ENCODE data around the gene ATF4.

The ATF4 gene

DNA sequence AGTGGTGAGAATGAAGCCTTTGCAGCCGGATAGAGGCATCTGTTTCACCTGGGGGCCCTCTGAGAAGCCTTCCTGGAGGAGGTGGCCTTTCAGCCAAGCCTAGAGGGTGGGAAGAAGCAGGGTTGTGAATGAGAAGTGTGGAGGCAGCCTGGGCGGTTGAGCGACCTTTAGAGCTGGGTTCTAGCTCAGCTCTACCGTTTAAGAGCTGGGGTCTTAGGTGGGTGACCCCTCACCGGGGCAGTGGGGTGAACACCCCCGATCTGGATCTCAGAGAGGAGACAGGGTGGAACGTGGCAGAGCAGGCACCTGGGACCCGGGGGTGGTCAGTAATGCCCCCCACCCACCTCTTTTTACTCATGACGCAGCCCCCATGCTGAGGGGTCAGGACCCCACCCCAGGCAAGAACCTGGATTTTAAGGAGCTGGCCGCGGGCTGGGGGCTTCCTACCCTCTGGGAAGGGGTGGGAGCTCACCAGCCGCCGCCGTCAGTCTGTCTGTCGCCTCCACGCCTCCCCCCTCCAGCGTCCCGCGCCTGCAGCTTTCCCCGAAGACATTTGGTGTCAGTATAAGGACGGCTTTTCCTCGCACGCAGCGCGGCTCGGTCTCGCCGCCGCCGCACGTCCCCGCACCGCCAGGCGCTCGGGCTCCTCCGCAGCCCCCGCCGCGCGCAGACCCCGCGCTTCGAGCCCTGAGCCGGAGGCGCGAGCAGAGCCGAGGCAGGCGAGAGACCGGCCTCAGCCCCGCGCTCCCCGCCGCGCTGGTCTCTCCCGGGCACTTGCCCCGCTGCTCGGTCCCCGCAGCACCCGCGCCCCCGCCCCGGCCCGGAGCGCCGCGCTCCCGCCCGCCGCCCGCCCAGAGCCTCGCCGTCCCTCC, 36.8 kb downstream of the ATF4 start:
- H3K4me3 ChIP-seq (ENCODE audit: low read depth, low read length), result no peak overlapping the region

DNA sequence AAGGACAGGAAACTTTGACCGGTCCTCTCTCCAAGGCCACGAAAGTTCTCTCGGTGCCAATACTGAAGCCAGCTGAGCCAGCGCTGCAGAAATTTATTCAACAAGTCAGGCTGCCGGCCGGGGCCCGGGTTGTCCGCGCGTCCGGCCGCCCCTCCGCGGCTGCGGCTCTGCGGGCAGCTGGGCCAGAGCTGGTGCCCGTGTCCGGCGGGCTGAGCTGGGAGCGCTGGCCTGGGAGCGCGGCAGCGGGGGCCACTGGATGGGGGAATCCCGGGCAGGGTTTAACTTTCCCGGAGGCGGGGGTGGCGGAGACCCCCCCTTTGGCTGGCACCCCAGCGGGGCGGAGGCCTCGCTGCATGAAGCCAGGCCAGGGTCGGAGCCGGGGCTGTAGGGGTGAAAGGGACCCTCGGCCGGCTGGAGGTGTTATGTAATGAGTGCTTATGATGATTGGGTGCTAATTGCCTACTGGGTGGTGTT, 37.9 kb downstream of the ATF4 start:
- H3K4me3 ChIP-seq (ENCODE audit: low read depth, low read length), result no peak overlapping the region

DNA sequence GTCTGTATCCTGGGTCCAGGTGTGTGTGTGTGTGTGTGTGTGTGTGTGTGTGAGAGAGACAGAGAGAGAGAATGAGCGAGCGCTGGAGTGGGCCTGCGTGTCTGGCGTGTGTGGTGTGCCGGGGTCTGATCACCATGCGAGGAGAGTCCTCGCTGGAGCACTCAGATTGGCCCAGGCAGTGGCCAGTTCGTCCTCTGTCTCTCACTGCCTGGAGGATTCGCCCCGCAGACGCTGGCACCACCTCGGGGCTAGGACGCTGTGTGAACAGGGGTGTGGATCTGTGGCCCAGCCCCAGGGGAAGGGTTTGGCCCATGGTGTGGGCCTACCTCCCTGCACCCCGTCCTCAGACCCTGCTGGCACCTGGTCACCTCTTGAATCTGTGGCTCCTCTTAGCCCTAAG, 38.6 kb downstream of the ATF4 start:
- H3K4me3 ChIP-seq (ENCODE audit: low read depth, low read length), result no peak overlapping the region

DNA sequence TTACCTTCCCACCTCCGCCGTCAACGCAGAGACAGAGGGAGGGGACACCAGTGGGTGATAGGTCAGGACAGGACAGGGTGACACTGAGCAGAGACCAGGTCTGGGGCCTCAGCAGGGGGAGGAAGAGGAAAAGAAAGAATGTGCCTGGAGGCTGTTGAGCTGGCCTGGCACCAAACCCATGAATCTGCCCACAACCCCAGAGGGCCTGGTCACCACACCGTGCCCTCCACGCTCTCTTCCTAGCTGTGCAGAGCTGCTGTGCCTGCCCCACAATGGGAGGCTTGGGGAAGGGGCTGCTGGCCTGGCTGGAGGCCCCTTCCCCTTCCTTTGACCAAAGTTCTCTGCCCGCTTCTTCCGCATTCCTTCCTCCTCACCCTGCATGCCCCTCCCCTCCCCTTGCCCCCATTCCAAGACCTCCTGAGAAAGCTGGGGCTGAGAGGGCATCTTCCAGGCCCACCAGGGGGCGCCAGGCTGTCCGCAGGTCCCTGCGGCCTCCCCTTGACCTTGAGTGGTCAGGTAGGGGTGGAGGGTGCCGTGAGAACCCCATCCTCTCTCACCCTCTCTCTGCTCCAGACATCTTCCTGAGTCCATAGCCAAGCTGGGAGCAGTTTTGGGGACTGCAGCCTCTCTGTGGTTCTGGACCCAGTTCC, 39.2 kb downstream of the ATF4 start:
- H3K4me3 ChIP-seq (ENCODE audit: low read depth, low read length), result no peak overlapping the region

DNA sequence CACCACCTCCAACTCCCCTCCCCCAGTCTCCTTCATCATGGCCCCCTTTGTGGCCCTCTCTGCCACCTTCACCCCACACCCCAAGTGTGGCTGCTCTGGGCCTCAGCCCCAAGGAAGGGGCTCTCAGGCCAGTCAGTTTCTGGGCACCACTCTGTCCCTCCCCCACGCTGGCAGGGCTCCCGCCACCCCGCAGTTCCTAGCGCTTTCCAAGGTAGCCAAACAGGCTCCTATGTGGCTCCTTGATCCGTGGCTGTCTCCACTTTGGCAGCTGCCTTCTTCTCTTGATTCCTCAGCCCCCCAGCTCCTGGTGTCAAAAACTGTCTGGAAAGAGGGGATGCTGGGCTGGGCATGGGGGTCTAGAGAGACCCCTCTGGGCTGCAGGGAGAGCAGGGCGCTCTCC, 39.8 kb downstream of the ATF4 start:
- no peak overlapping the region for H3K4me3 ChIP-seq (ENCODE audit: low read depth, low read length)

DNA sequence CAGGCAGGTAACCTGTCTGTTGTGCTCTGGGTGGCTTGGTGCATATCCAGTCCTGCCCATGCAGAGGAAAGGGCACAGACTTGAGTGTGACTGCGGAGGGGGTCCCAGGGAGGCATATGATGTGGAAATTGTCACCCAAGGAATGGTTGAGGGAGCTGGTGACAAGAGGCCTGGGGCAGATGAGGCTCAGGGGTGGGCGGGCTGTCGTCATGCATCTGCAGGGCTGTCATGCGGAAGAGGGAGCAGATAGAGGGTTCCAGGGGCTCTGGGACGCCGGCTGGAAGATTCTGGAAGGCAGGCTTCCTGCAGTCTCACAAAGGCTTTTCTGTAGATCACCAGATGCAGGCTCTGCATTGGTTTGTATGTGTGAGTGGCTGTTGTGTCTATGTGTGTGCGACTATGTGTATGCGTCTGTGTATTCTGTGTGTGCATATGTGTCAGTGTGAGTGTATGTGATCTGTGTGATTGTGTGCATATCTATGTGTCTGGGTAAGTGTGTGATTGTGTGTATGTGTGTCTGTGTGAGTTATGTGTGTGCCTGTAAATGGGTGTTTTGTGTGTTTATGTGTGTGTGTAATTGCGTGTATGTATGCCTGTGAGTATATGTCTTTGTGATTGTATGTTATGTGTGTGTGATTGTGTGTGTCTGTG, 42.6 kb downstream of the ATF4 start:
- H3K4me3 ChIP-seq (ENCODE audit: low read depth, low read length), result no peak overlapping the region

DNA sequence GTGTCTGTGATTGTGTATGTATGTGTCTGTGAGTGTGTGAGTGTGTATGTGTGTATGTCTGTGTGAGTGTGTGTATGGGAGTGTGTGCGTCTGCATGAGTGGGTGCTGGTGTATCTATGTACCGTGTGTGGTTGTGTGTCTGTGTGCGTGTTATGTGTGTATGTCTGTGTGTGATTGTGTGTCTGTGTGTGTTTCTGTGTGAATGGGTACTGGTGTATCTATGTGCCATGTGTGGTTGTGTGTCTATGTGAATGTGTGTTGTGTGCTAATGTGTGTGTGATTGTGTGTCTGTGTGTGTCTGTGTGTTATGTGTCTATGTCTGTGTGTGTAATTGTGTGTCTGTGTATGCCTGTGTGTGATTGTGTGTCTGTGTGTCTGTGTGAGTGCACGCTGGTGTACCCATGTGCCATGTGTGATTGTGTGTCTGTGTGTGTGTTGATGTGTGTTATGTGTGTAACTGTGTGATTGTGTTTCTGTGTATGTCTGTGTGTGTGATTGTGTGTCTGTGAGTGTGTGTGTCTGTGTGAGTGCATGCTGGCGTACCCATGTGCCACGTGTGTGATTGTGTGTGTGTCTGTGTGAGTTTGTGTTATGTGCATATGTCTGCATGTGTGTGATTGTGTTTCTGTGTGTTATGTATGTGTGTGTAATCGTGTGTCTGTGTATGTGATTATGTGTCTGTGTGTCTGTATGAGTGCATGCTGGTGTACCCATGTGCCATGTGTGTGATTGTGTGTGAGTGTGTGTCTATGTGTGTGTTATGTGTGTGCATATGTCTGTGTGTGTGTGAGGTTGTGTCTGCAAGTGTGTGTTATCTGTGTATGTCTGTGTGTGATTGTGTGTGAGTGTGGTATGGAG, 43.4 kb downstream of the ATF4 start:
- H3K4me3 ChIP-seq (ENCODE audit: low read depth, low read length), result no peak overlapping the region

DNA sequence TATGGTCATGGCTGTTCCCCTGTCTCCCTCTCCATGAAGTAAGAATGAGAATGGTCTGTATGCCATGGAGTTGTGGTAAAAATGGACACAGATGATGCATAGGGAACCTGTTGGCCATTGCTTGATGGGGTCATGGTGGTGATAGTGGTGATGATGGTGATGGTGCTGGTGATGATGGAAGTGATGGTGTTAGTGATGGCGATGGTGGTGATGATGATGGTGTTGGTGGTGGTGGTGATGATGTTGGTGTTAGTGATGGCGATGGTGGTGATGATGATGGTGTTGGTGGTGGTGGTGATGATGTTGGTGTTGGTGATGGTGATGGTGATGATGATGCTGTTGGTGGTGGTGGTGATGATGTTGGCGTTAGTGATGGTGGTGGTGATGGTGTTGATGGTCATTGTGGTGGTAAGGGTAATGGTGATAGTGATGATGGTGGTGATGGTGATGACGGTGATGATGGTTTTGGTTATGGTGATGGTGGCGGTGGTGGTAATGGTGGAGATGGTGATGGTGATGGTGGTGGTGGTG, 45.1 kb downstream of the ATF4 start:
- no peak overlapping the region for H3K4me3 ChIP-seq (ENCODE audit: low read depth, low read length)

DNA sequence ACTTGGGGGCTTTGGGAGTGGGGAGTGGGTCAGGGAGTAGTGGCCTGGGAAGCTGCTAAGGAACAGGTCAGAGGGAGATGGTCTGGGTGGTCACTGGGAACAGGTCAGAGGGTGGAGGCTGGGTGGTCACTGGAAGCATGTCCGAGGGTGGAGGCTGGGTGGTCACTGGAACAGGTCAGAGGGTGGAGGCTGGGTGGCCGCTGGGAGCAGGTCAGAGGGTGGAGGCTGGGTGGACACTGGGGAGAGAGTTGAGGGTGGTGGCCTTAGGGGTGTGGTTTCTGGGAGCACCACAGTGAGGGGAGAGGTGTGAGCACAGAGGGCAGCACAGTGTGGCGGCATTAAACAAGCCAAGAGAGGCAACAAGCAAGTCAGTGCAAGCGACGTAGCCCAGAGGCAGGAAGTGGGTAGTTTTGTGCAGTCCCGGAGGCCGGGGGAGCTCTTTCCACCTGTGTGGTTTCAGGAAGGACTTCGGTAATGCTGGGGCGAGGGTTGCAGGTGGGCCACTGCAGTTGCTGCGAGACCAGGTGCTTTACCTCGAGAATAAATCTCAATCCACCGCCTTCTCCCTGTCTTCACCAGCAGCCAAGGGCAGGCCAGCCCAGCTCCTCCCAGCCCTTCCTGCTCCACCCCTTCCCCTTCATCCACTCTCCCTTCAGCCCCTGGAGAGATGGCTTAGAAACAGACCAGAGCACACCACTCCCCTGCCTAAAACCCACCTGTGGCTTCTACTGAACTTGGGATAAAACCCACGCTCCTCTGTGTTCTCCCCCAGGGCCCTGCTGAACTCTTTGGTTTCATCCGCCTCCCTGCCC, 47.0 kb downstream of the ATF4 start:
- no peak overlapping the region for H3K4me3 ChIP-seq (ENCODE audit: low read depth, low read length)

DNA sequence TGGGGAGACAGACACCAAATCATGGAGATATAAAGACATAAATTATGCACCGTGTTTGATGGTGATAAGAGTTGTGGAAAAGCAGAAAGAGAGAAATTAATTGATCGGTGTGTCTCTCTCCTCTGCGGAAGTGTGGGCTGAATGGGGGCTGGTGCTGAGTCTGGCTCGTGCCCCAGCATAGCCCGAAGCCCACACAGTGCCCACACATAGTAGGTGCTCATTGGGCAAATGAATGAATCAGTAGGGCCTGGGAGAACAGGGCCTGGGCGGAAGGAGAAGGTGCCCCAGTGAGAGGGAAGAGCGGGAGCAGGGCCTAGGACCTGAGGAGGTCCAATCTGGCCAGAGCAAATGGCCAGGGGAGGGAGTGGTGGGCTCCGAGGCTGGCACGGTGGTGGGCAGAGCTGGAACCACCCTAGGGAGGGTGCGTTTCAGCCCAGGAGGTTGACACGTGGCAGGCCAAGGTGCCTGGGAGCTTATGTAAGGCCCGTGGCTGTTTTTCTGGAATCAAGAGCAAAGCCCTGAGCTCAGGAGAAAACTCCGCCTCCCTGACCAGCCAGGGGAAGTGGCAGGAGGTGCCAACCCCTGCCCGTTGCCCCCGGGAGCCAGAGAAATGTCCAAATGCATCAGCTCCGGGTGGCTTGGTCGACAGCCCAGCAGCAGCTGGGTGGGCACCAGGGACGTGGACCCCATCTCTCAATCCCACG, 48.1 kb downstream of the ATF4 start:
- no peak overlapping the region for H3K4me3 ChIP-seq (ENCODE audit: low read depth, low read length)

DNA sequence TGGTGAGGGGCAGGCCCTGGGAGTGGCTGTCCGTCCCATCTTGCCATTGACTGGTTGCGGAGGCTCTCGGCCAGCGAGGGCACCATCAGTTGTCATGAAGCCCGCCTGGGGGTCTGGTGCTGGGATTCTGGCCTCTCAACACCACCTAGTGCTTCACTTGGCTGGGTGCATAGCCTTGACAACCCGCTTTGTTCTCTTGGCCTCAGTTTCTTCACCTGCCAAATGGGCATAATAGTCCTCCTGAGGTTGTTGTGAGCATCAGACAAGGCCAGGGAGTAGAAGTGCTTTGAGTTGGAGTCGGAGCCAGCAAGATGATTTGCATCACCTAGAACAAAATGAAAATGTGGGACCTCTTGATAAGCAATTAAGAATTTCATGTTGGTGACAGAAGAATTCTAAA, 48.7 kb downstream of the ATF4 start:
- no peak overlapping the region for H3K4me3 ChIP-seq (ENCODE audit: low read depth, low read length)

DNA sequence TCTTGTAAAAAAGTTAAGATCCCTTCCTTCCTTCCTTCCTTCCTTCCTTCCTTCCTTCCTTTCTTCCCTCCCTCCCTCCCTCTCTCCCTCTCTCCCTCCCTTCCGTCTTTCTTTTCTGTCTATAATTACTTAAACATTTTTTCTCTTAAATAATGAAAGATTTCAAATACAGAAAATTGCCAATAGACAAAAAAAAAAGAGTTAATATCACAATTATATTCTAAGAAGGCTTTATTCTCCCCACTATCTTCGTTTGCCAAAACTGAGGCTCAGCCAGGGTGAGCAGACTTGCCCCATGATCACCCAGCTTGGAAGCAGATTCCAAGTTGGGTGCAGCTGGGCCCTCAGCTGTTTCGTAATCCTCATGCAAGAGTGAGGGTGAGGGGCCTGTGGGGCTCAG, 49.9 kb downstream of the ATF4 start:
- no peak overlapping the region for H3K4me3 ChIP-seq (ENCODE audit: low read depth, low read length)

DNA sequence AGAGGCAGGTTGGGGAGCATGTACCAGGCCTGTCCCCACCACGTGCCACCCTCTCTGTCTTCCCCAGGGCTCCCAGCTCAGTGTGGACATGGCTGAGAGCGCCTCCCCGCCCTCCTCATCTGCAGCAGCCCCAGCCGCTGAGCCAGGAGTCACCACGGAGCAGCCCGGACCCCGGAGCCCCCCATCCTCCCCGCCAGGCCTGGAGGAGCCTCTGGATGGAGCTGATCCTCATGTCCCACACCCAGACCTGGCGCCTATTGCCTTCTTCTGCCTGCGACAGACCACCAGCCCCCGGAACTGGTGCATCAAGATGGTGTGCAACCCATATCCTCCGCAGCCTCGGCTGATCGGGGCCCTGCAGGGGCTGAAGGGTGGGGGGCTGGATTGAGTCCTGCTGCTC, 50.3 kb downstream of the ATF4 start, which contains the start of gene CACNA1I:
Gene CACNA1I, plus strand, starts transcription at position 89 of the 400 bp plus-strand sequence. Its CDS starts 0 bp downstream, at position 89.
- no peak within 1 kb of the TSS for H3K4me3 ChIP-seq (ENCODE audit: low read depth, low read length)

DNA sequence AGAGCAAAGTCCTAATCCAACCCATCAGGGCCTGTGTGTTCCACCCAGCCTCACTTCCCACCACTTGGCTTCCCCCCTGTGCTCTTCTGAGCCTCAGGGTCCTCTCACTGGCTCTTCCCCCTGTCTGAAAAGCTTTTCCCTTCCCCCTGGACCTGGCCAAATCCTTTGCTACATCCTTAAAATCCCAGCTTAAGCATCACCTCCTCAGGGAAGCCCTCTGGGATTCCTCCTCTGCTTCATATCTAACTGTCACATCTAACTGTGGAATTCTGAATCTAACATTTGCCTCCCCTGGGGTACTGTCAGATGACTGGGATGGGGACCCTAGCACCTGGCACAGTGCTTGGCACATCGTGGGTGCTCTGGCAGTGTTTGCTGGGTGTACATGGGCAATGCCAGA, 51.2 kb downstream of the ATF4 start:
- H3K4me3 ChIP-seq (ENCODE audit: low read depth, low read length), result no peak overlapping the region

All from iPS-11a (cell line).